Trophoblast cell (in vitro differentiated cells and primary cell): ENCODE measurements around the gene ELK3.

Experiments
- DNase-seq, 2 donors: peaks; one replicate each; pipeline ENCODE4 v3.0.0-alpha.2; 2016
- H2AFZ ChIP-seq: 2 replicates; pipeline ENCODE4 v1.6.1; 2013; ENCODE audit warnings: low read length, moderate library complexity, mild to moderate bottlenecking; ENCODE audit not compliant: insufficient read depth, poor library complexity
- H2AK5ac ChIP-seq: 2 replicates; pipeline ENCODE4 v1.6.1; 2013; ENCODE audit warnings: mild to moderate bottlenecking, low read length
- H2BK120ac ChIP-seq: 2 replicates; pipeline ENCODE4 v1.6.1; 2013; ENCODE audit warnings: low read length, mild to moderate bottlenecking, moderate library complexity; ENCODE audit not compliant: insufficient read depth, poor library complexity
- H2BK12ac ChIP-seq: 2 replicates; pipeline ENCODE4 v1.6.1; 2013; ENCODE audit warnings: mild to moderate bottlenecking, low read length, moderate library complexity
- H2BK5ac ChIP-seq: 2 replicates; pipeline ENCODE4 v1.6.1; 2013; ENCODE audit warnings: low read length, low read depth, moderate library complexity, mild to moderate bottlenecking; ENCODE audit not compliant: poor library complexity
- H3K14ac ChIP-seq: 2 replicates; pipeline ENCODE4 v1.6.1; 2013; ENCODE audit warnings: mild to moderate bottlenecking, low read length
- H3K18ac ChIP-seq: 2 replicates; pipeline ENCODE4 v1.6.1; 2013; ENCODE audit warnings: mild to moderate bottlenecking, low read length
- H3K23ac ChIP-seq: 2 replicates; pipeline ENCODE4 v1.6.1; 2013; ENCODE audit warnings: low read length
- H3K27ac ChIP-seq: 2 replicates; pipeline ENCODE4 v1.5.1; 2013; ENCODE audit warnings: low read depth, mild to moderate bottlenecking, inconsistent platforms, low read length, moderate library complexity
- H3K27me3 ChIP-seq: 2 replicates; pipeline ENCODE4 v1.6.1; 2013; ENCODE audit warnings: inconsistent platforms, mild to moderate bottlenecking, low read length, moderate library complexity; ENCODE audit not compliant: insufficient read depth
- H3K36me3 ChIP-seq, 2 experiments: 1 replicate in 1 of 2; 2 replicates in 1 of 2; pipeline ENCODE4 v1.6.1; 2013; ENCODE audit warnings: low read length in 2 of 2, mild to moderate bottlenecking in 2 of 2, moderate library complexity in 1 of 2; ENCODE audit not compliant: insufficient read depth in 2 of 2, control insufficient read depth in 1 of 2
- H3K4ac ChIP-seq: 2 replicates; pipeline ENCODE4 v1.6.1; 2013; ENCODE audit warnings: low read depth, mild to moderate bottlenecking, low read length, moderate library complexity
- H3K4me1 ChIP-seq, 2 experiments: 1 replicate in 1 of 2; 2 replicates in 1 of 2; pipeline ENCODE4 v1.6.1; 2013; ENCODE audit warnings: low read length in 2 of 2, mild to moderate bottlenecking in 2 of 2, moderate library complexity in 1 of 2; ENCODE audit not compliant: insufficient read depth in 2 of 2, control insufficient read depth in 1 of 2
- H3K4me2 ChIP-seq: 2 replicates; pipeline ENCODE4 v1.6.1; 2013; ENCODE audit warnings: inconsistent platforms, mild to moderate bottlenecking, low read length, moderate library complexity
- H3K4me3 ChIP-seq: 2 replicates; pipeline ENCODE4 v1.5.1; 2013; ENCODE audit warnings: mild to moderate bottlenecking, low read depth, low read length, inconsistent platforms
- H3K79me1 ChIP-seq: one replicate; pipeline ENCODE4 v1.6.1; 2013; ENCODE audit warnings: low read length
- H3K79me2 ChIP-seq: 2 replicates; pipeline ENCODE4 v1.6.1; 2013; ENCODE audit warnings: low read length, mild to moderate bottlenecking; ENCODE audit not compliant: control insufficient read depth, insufficient read depth, poor library complexity
- H3K9ac ChIP-seq: 2 replicates; pipeline ENCODE4 v1.6.1; 2013; ENCODE audit warnings: mild to moderate bottlenecking, low read length
- H3K9me3 ChIP-seq: 2 replicates; pipeline ENCODE4 v1.6.1; 2013; ENCODE audit warnings: low read depth, mild to moderate bottlenecking, control low read depth, inconsistent platforms, low read length; ENCODE audit not compliant: insufficient read depth
- H4K12ac ChIP-seq: 2 replicates; pipeline ENCODE4 v1.6.1; 2013; ENCODE audit warnings: low read depth, mild to moderate bottlenecking, low read length, moderate library complexity
- H4K8ac ChIP-seq: 2 replicates; pipeline ENCODE4 v1.6.1; 2013; ENCODE audit warnings: low read depth, mild to moderate bottlenecking, low read length, moderate library complexity
- H4K91ac ChIP-seq: one replicate; pipeline ENCODE4 v1.6.1; 2013; ENCODE audit warnings: low read depth, mild to moderate bottlenecking, low read length, moderate library complexity
- WGBS: extraction: QIAGEN DNeasy Blood & Tissue Kit; methylation state at CpG from one replicate; pipeline ENCODE4 v1.1.7; 2013; ENCODE audit warnings: missing lambda C conversion rate; ENCODE audit not compliant: insufficient read length, insufficient coverage; ENCODE audit errors: extremely low coverage; 5-methylcytosine and 5-hydroxymethylcytosine counted together

The ELK3 gene

DNA sequence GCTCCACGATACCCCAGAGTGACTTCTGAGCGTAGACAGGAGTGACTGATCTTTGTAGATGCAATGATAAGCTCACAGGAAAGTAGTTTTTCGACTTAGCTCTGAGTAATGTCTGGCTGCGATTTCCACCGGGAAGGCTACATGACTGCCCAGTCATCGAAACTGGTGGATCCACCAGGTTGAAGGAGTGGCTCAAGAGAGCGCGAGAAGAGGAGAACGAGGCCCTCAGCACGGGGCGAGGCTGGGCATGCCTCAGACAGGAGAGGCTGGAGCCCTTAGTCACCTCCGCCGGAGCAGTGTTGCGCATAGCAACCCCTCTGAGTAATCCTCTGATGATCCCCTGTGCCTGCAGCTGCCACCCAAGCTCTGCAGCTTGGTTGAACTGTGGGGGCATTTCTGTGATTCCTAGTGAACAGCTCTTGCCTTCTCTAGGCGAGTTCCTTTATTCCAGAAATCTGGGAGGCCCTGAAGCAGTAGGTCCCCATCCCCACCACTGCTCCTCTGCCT is 25.6 kb downstream of the ELK3 start:
- peak; percentile 99 to 100 for DNase-seq
- Histone ChIP-seq H3K36me3 (peaks cover 7 to 14% of the 10 kb centered on the region in 2 experiments), H3K79me2 (no peaks in the 10 kb centered on the region), H3K27me3 (no peaks in the 10 kb centered on the region), H3K14ac (no peak overlapping the region), H2BK5ac (peak overlapping the region; percentile 0), H3K27ac (peak overlapping the region; percentile 80), H3K4ac (no peak overlapping the region), H3K4me2 (peak overlapping the region; percentile 18), H4K12ac (no peak overlapping the region), H3K23ac (no peak overlapping the region), H3K9me3 (no peaks in the 10 kb centered on the region), H3K9ac (no peak overlapping the region), H2AK5ac (no peak overlapping the region), H3K4me1 (peaks cover 12 to 22% of the 10 kb centered on the region in 2 experiments), H3K18ac (no peak overlapping the region), H2AFZ (no peak overlapping the region), H3K4me3 (no peak overlapping the region), H4K91ac (peak overlapping the region; percentile 54), H3K79me1 (peaks cover 6% of the 10 kb centered on the region), H4K8ac (no peak overlapping the region), H2BK120ac (no peak overlapping the region), H2BK12ac (no peak overlapping the region)
- no CpG with 5 or more reads among the region's 15 CpGs for WGBS

DNA sequence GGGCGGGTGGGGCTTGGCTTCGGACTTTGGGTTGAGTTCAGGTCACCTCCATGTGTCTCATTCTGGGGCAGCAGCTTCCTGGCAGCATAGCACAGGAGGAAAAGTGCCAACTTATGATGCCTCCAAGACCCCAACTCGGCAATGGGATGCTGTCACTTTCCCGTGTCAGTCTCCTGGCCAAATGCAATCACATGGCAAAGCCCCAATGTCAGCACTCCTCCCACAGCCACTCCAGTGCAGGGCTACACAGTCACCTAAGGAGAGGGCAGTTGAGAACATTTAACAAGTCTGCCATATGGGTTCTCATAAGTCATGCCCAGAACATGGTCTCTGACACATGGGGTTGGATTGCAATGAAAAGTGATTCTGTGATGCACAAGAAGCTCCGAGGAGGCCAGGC is 26.7 kb downstream of the ELK3 start:
- Histone ChIP-seq H4K8ac (no peak overlapping the region), H3K23ac (no peak overlapping the region), H3K79me1 (peaks cover 6% of the 10 kb centered on the region), H2AK5ac (no peak overlapping the region), H4K91ac (no peak overlapping the region), H2BK120ac (no peak overlapping the region), H3K18ac (peak overlapping the region; percentile 46), H3K9me3 (no peaks in the 10 kb centered on the region), H3K9ac (no peak overlapping the region), H3K4me1 (peaks cover 12 to 22% of the 10 kb centered on the region in 2 experiments), H2BK5ac (no peak overlapping the region), H3K36me3 (peaks cover 9 to 17% of the 10 kb centered on the region in 2 experiments), H3K27ac (no peak overlapping the region), H3K27me3 (no peaks in the 10 kb centered on the region), H3K14ac (no peak overlapping the region), H4K12ac (no peak overlapping the region), H3K4me3 (no peak overlapping the region), H3K4ac (no peak overlapping the region), H2AFZ (no peak overlapping the region), H2BK12ac (no peak overlapping the region), H3K79me2 (no peaks in the 10 kb centered on the region), H3K4me2 (no peak overlapping the region)
- WGBS, result no CpG with 5 or more reads among the region's 5 CpGs
- peak; percentile 56 to 75 for DNase-seq

DNA sequence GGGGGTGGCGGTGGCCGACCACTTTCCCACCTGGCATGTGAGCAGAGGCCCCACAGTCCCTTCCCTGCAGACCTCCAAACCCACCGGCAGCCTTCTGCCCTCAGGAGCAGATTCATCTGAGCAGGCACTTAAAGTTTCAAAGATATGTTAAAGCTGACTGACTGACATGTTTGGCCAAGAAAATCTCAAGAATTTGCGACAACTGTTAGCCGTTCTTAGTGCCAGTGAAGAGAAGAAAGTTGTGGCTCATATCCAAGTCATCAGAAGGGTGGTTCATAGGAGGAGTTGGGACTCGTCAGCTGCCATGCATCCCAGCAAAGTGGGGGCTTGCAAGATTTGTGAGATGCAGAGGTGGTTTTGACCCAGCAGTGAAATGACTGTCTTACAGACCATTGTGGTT is 27.2 kb downstream of the ELK3 start:
- Histone ChIP-seq H2BK12ac (no peak overlapping the region), H3K36me3 (peaks cover 8 to 22% of the 10 kb centered on the region in 2 experiments), H2BK5ac (no peak overlapping the region), H3K79me1 (peaks cover 6% of the 10 kb centered on the region), H3K4ac (no peak overlapping the region), H2BK120ac (no peak overlapping the region), H3K27ac (no peak overlapping the region), H4K8ac (no peak overlapping the region), H2AFZ (no peak overlapping the region), H3K4me1 (peaks cover 12 to 22% of the 10 kb centered on the region in 2 experiments), H2AK5ac (no peak overlapping the region), H3K9ac (no peak overlapping the region), H3K4me2 (no peak overlapping the region), H3K79me2 (no peaks in the 10 kb centered on the region), H3K14ac (no peak overlapping the region), H3K4me3 (no peak overlapping the region), H4K91ac (no peak overlapping the region), H3K27me3 (no peaks in the 10 kb centered on the region), H3K18ac (no peak overlapping the region), H4K12ac (no peak overlapping the region), H3K23ac (no peak overlapping the region), H3K9me3 (peaks cover under 1% of the 10 kb centered on the region)
- DNase-seq, result peak in 1 of 2 donors; percentile 53
- WGBS, result no CpG with 5 or more reads among the region's 6 CpGs

DNA sequence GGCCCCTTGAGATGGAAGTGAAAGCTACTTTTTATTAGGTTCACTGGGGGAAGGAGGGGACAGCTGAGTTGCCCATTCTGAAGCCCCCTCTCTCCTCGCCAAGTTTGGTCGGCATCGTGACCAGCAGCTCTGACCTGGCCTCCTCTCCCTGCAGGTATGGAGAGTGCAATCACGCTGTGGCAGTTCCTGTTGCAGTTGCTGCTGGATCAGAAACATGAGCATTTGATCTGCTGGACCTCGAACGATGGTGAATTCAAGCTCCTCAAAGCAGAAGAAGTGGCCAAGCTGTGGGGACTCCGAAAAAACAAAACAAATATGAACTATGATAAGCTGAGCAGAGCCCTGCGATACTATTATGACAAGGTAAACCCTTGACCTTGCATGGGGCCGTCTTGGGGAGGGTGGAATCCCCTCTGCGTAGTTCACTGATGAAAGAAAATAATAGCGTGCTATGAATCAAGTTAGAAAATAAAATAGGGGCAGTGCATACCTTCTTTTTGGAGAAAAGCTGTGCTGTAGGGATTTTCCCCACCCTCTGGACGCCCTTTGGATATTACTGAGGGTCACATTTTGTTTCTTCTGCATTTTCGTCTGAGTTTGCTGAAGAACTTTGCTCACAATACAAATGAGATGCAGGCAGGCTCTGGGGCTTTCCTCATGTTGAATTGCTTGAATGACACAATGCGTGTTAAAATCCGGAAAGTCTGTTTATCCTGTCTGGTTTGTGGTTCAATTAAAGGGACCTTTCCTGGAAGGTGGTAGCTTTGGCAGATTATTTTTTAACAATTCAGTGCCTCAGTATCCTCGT is 29.4 kb downstream of the ELK3 start:
- WGBS, result no CpG with 5 or more reads among the region's 16 CpGs
- no peak overlapping the region for H3K23ac ChIP-seq
- peaks cover 15 to 30% of the 10 kb centered on the region in 2 experiments for H3K36me3 ChIP-seq
- H3K79me1 ChIP-seq, result peaks cover 6% of the 10 kb centered on the region
- H4K91ac ChIP-seq, result no peak overlapping the region
- H3K4me1 ChIP-seq, result peaks cover 10 to 19% of the 10 kb centered on the region in 2 experiments
- no peaks in the 10 kb centered on the region for H3K79me2 ChIP-seq
- H3K14ac ChIP-seq, result no peak overlapping the region
- H2AK5ac ChIP-seq, result no peak overlapping the region
- no peak overlapping the region for H4K12ac ChIP-seq
- H2AFZ ChIP-seq, result no peak overlapping the region
- H3K4ac ChIP-seq, result no peak overlapping the region
- peaks cover 2% of the 10 kb centered on the region for H3K9me3 ChIP-seq
- H3K18ac ChIP-seq, result no peak overlapping the region
- no peaks in the 10 kb centered on the region for H3K27me3 ChIP-seq
- no peak overlapping the region for H3K4me3 ChIP-seq
- H3K9ac ChIP-seq, result no peak overlapping the region
- H2BK5ac ChIP-seq, result no peak overlapping the region
- no peak overlapping the region for H3K4me2 ChIP-seq
- no peak for DNase-seq
- no peak overlapping the region for H3K27ac ChIP-seq
- H2BK12ac ChIP-seq, result no peak overlapping the region
- H4K8ac ChIP-seq, result no peak overlapping the region
- no peak overlapping the region for H2BK120ac ChIP-seq
